Measurements from ENCODE around the gene ENTPD7.

GRCh38 chr10:99654390-99655175 lies 4.7 kb upstream of the ENTPD7 start:
- TF ChIP-seq SMC3 (IDR thresholded peaks at IDR 0.05; ENCODE audit: borderline replicate concordance, low read length): no peak
- TF ChIP-seq CEBPB (IDR thresholded peaks at IDR 0.05; ENCODE audit: borderline replicate concordance in 1 of 2, low read depth in 2 of 2, low read length in 2 of 2): no peak
- TF ChIP-seq RBBP5 (conservative IDR thresholded peaks at IDR 0.05): no peak
- no peak for TF ChIP-seq POLR2A (IDR thresholded peaks at IDR 0.05; ENCODE audit: low read depth, low read length)
- TF ChIP-seq SP1 (IDR thresholded peaks at IDR 0.05; ENCODE audit: low read depth, low read length): no peak
- TF ChIP-seq CTCF (IDR thresholded peaks at IDR 0.05 in 2 of 3, conservative IDR thresholded peaks at IDR 0.05 in 1 of 3; ENCODE audit: control insufficient read depth in 2 of 3, extremely low read depth in 1 of 3, insufficient read depth in 1 of 3, low read depth in 3 of 3, low read length in 3 of 3): no peak
- TF ChIP-seq SUZ12 (IDR thresholded peaks at IDR 0.05; ENCODE audit: unreplicated experiment): no peak
- no peak for TF ChIP-seq SREBF2 (IDR thresholded peaks at IDR 0.05; ENCODE audit: low read length)
- TF ChIP-seq ZNF24 (IDR thresholded peaks at IDR 0.05): no peak
- no peak for TF ChIP-seq HDGF (IDR thresholded peaks at IDR 0.05)
- no peak for TF ChIP-seq TCF12 (IDR thresholded peaks at IDR 0.05; ENCODE audit: low read depth, low read length)
- TF ChIP-seq POLR2AphosphoS2 (IDR thresholded peaks at IDR 0.05; ENCODE audit: low read depth, low read length): no peak
- TF ChIP-seq MAX (IDR thresholded peaks at IDR 0.05; ENCODE audit: low read depth, low read length): no peak
